Kasumi-1 (cell line): ENCODE measurements around the gene TRO.

ENCODE experiments used
- DNase-seq, 2 experiments: peaks; one replicate each; lab custom pipeline; 2025; lab: John Stamatoyannopoulos, UW

TRO gene

DNA sequence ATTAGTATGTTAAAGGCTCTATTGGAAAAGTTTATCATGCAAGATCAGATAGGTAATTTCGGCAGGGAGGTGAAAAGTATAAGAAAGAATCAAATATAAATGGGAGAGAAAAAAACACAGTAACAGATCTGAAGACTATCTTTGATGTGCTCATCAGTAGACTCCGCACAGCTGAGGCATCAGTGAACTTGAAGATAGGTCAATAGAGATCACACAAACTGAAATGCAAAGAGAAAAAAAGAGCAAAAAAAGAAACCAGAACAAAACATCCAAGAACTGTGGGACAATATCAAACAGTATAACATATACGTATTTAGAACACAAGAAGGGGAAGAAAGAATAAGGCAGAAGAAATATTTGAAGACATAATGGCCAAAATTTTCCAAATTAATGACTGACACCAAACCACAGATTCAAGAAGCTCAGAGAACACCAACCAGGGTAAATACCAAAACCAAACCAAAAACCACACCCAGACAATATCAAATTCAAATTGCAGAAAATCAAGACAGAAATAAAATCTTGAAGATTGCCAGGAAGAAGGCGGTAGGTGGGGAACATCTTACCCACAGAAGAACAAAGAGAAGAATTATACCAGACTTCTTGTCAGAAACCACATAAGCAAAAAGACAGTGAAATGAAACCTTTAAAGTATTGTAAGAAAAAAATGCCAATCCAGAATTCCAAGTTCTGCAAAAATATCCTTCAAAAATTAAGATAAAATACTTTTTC is 44.3 kb downstream of the TRO start:
- DNase-seq: no peak

DNA sequence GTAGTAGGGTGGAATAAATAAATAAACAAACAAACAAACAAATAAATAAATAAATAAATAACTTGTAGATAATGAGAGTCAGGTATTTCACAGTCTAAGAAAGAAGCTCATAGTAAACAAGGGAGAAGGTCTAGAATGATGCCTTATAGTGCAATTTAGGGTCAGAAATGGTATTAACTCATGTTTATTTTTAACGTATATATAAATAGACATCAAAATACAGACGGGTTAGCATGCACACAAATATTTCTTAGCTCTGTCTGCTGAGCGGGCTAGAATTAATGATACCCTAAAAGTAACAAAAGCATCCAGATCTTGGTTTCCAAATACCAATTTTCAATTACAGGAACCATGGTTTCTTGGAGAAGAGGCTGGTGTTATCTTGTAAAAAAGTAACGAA is 56.8 kb downstream of the TRO start:
- DNase-seq: no peak

DNA sequence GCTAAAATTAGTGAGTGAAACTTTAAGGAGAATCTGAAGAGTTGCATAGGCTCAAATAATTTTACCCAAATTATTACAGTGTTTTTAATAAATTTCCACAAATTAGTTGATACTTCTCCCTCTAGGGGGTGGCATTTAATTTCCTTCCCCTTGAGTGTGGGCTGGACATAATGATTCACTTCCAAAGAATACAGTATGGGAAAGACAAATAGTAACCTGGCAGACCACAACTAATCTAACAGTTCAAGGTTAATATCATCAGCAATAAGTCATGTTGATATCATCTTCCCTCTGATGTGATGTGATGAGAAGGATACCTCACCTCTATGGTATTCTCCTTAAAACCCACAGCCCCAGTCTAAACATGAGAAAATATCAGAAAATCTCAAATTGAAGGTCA is 57.8 kb downstream of the TRO start:
- no peak for DNase-seq

DNA sequence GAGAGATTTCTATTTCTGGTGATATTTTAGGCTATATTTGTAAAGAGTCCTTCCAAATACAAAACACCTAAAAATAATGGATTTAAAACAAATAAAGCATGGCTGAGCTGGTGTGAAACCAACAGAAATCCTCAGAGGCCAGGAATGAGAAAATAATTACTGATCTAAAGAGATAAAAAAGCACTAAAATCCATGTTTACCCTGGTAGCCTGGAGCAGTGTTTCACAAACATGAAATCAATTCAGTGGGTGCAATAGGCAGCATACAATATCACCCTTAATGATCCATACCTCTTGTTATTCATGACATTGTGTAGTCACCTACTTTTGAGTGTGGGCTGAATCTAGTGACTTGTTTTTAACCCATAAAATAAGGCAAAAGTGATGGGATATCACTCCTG is 58.8 kb downstream of the TRO start:
- no peak for DNase-seq

DNA sequence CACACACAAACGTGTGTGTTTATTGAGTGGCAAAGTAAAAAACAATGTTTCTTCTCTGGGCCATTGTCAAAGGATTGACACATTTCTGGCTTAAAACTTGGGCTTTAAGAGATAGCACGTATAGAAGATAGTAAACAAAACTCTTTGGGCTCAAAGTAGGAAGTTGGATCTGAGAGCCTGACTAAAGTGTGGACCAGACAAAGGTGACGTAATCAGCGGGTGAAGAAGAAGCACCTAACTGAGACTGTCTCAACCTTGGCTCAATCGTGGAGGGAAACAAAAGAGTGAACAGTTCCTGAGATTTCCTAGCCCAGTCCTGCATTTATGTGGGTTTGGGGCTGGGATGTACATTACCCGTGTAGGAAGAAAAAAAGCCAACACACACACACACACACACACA is 59.7 kb downstream of the TRO start:
- DNase-seq: no peak
